Cortex of kidney (tissue), 1 donor: Measurements from ENCODE around the gene HEBP2.

Experiments
- DNase-seq: peaks from one replicate; lab custom pipeline; 2025; lab: John Stamatoyannopoulos, UW

The HEBP2 gene

DNA sequence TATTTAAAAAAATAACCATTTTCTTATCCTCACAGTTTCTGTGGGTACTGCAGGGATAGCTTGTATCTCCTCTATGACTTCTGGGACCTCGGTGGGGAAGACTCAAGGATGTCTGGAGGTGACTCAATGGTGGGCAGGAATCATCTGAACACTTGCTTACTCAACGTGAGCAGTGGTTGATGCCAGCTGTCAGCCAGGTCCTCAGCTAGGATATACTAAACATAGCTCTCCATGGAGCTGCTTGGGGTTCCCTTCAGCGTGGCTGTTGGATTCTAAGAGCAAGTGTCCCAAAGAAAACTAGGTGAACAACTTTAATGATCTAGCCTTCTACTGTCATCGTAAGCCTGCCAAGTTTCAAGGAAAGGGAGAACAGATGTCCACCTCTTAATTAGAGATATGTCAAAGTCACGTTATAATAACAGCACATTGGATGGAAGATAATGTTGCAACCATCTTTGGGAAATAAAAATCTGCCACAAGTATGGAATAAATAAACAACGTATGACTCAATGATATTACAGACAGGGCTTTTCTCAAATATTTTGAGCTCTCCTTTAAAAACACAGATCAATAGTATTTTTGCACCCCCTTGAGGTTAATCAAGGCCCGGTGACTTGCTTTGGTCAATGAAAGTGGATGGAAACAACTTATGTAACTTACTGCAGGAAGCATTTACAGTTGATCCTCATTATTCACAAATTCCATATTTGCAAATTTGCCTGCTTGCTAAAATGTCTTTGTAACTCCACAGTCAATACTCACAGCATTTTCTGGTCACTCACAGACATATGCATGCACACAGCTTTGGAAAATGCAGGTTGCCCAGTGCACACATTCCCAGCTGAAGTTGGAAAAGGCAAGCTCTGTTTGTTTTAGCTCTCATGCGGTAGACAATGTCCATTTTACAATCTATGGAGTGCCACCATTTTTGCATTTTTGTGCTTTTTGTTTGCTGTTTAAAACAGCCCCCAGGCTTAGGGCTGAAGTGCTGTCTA, 6.6 kb upstream of the HEBP2 start:
- no peak for DNase-seq

DNA sequence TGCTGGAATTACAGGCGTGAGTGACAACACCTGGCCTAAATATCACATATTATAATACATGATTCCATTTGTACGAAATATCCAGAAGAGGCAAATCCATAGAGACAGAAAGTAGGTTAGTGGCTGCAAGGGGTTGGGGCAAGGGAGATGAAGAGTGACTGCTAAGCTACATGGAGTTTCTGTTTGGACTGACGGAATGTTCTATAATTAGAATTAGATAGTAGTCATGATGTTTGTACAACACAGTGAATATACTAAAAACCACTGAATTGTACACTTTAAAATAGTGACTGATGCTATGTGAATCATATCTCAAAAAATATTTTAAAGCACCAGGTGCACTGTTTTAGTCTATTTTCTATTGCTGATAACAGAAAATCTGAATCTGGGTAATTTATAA, 3.7 kb upstream of the HEBP2 start:
- DNase-seq = no peak

DNA sequence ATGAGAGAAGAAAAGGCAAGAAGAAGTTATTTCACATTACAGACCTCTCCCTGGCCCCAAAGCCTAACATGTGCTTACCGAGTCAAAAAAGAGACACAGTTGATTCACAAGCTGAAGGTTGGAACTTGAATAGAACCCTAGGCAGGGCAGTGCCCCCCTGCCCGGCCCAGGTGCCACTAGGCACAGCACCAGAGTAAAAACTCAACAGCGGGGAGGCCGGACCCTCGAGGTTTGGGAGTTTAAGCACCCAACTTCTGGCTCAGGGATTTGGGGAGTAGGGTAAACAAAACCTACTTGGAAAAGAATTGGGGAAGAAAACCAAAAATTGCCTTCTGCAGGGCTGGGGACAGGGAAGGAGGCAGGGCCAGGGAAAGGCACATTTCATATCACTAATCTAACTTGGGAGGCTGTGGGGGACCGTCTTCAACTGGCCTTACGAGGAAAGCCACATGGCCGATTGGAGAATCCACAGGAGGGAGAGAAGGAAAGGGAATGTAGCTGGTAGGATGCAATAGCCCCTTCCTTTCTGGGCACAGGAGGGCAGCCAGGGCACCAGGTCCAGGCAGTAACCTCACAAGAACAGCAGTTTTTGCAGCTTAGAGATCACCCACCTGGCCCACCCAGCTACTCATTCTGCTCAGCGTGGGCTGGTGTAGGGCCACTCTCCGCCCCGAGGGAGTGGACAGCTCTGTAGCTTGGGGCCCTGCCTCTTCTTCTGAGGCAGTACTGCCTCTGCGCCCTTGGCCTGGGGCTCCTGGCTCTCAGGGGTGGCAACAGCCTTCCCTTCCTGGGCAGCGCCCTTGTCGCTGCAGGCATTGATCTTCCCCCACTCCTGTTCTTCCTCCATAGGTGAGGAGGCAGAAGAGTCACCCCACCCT, 1.8 kb upstream of the HEBP2 start:
- no peak for DNase-seq

DNA sequence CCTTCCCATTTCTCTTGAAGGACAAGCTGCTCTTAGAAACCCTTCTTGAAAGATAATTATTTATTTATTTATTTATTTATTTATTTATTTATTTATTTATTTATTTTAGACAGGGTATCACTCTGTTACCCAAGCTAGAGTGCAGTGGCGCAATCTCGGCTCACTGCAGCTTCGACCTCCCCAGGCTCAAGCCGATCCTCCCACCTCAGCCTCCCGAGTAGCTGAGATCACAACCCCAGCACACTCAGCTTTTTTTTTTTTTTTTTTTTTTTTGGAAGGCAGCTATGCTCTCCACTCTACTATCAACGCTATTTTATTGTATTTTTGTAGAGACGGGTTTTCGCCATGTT, 1.2 kb upstream of the HEBP2 start:
- no peak for DNase-seq

DNA sequence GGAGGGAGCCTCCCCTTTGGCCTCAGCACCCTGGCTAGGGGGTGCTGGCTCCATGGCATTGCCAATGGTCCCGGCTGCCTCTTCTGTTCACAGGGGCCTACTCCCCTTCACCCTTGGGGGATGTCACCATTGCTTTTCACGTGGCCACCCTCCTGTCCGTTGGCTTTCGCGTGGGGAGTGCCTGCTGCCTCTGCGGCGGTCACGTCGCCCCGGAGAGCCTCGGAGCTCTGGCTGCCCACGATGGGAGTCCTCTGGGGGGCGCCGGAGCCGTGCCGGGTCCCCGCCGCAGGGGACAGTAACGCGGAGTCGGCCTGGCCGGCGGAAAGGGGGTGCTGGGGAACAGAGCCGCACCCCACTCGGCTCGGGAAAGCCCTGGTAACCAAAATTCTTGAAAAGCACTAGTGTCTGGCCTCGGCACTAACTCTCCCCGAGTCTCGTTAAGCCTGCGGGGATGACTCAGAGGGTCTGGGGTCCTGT, 661 bp upstream of the HEBP2 start:
- DNase-seq = no peak

DNA sequence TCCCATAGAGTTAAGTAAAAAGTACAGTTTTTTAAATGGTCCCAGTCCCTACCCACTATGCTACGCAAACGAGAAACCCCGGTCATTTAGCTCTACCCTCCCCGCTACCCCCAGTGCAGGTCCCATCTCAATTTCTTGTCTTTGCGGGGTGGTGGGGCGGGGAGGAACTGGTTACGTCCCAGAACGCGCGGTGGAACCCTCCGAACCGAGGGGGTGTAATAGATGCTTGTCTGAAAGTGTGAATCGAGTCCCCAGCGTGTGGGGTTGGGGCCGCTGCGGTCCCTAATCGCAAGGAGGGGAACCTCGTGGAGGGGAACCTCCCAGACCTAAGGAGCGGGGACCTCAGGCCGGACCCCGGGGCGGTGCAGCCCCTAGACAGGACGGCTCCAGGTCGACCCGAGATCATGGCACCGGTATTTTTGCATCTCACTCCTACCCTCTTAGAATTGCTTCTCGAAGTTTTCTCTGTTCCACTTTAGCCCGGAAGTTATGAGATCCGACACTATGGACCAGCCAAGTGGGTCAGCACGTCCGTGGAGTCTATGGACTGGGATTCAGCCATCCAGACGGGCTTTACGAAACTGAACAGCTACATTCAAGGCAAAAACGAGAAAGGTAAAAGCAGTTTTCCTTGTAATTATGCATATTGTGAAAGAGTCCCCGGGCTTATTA, 779 bp downstream of the HEBP2 start:
- no peak for DNase-seq

DNA sequence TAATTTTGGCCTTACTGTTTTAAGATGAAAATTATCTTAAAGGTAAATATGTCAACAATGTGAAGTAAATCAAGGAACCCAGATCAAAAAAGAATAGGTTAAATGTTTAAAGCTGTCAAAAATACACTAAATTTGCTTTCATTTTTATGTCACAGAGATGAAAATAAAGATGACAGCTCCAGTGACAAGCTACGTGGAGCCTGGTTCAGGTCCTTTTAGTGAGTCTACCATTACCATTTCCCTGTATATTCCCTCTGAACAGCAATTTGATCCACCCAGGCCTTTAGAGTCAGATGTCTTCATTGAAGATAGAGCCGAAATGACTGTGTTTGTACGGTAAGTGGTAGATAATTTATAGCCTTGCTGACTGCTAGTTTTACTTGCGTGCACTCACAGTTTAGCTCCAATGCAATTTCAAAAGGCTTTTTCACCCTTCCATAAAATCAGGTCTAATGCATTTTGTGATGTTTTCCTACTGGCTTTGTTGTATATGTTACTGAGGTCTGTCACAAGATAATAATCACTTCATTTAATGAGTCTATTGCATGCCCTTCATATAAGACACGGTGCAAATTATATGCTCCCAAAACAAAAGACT, 1.9 kb downstream of the HEBP2 start:
- no peak for DNase-seq

DNA sequence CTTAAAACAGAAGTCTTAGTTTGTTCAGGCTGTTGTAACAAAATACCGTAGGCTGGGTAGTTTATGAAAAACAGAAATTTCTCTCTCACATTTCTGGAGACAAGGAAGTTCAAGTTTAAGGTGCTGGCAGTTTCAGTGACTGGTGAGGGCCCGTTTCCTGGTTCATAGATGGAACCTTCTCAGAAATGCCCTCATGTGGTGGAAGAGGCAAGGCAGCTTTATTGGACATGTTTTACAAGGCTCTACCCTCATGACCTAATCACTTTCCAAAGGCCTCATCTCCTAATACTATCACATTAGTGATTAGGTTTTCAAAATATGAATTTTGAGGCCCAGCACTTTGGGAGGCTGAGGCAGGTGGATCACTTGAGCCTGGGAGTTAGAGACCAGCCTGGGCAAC, 2.4 kb downstream of the HEBP2 start:
- no peak for DNase-seq

DNA sequence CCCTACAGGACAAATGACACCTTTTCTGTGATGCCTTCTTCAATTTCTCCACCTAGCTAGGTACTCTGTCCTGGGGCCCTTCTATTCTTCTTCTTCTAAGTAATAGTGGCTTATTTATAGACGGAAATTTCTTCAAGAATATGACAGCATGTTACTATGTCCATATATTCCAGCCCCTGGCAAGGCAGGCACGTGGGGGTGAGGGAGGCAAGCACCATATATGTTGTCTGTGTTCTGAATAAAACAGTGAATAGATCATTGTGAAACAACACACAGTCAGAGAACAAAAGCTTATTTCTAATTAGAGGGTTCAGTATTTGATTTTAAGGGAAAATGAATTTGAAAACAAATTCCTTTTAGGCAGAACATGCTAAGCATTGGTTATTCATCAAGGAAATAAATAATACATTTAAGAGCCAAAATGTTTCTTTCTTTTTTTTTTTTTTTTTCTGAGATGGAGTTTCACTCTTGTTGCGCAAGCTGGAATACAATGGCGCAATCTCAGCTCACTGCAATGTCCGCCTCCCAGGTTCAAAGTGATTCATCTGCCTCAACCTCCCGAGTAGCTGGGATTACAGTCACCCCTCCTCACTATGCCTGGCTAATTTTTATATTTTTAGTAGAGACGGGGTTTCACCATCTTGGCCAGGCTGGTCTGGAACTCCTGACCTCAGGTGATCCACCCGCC, 6.2 kb downstream of the HEBP2 start:
- DNase-seq = no peak

DNA sequence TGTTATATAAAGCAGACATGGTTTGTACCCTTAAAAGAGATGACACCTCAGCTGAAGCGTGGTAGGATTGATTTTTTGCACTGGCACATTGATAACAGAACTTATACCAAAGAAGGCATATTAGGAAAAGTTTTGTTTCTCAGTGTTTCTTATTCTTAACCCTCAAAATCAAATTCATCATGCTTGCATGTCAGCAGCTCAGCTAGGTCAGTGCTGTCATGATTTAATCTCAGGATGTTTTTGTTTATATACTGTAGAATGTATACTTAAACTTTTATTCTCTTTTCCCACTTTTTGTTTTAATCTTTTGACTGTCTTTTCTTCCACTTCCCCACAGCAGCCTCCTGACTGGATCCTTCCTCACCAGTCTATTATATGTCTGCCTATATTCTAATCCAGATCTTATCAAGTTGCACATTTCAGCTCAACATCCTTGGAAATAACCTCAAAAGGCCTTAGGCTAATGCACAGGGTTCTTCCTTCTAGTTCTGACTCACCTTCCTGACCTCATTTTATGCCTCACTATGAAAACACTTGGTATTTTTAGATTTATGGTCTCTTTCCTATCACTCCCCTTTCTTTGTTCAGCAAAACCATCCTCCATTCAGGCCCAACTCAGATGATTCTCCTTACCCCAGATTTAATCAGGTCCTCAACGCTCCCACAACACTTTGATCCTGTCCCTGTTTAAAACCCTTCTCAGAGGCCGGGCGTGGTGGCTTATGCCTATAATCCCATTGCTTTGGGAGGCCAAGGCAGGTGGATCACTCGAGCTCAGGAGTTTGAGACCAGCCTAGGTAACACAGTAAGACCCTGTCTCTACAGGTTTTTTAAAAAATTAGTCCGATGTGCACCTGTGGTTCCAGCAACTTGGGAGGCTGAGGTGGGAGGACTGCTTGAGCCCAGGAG, 7.2 kb downstream of the HEBP2 start:
- DNase-seq = no peak

DNA sequence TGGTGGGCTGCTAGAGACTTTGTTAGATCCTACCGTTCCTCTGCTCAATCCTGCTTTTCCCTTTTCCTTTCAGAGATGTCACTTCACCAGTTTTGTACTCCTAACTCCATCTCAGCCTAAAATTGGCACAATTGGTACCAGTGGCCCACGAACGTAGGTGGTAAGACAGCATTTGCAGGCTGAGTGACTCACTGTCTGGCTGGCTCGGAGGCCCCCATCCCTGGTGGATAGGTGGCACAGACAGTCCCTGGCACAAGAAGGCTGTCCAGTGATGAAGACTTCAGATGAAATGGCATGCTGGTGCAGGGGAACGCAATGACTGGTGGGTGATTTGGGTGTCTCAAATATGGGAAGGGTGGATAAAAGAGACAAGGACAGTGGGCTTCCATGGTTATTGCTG, 11.1 kb downstream of the HEBP2 start:
- DNase-seq = no peak

DNA sequence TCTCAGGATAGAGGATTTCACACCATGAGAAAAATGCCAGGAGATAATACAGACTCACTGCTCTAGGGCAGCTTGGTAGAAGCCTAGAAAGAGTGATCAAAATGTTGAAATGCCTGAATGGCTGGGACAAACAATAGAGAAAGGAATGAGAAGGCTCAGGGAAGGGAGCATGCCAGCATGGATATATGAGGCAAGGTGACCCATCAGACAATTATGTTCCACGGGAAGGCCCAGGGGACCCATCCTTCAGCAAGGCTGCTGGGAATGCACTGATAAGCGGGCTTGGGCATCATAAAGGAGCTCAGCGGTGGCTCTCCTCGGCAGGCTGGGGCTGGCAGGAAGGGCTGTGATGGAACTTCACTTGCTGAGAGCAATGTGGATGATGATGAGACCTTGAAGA, 12.2 kb downstream of the HEBP2 start:
- no peak for DNase-seq

DNA sequence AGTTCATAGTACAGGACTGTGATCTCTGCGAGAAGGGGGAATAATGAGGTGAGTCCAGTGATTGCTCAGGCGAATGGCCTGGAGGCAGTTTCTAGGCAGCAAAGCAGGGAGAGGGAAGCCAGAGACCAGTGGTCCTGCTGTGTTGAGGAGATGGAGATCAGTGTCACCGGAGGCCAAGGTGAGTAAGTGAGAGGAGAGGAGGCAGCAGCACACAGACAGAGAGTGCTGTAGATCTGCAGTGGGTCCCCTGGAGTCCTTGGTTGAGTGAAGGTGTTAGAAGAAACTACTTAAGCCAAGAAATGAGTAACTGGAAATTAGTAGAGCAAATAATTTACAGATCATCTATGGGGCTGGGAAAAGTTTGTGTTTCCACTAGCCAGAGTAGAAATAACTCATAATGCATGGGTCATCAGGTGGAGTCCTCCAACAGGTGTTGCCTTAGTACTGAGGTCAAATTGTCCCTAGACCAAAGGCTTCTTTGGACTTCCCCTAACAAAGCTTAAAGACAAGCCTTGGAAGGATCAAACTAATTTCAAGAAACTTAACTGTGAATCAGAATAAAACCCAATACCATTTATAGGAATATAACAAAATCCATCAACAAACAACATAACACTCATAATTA, 13.6 kb downstream of the HEBP2 start:
- DNase-seq = no peak

DNA sequence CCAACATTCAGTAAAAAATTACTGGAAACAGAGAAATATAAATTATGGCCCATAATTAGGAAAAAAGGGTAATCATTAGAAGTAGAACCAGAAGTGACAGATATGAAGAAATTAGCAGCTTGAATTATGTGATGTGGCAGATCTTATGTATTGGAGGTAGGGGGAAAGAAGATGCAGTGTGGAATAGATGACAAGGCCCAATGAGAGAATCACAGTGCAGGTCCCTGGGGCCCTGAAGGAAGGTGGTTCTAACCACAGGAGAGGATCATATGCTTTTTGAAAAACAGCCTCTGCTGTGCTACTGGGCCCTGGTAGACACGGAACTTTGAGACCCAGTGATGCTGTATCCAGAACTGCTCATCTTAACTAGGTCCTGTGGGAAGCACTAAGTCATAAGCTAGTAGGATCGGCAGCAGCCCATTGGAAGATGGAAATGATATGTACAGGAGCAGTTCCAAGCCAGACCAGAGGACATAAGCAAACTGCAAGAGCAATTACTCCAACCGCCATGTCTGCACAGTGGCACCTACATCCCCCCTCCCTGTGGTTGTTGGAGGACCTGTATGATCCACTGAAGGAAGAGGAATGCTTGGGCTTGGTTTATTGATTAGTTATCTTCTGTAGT, 14.2 kb downstream of the HEBP2 start:
- DNase-seq = no peak

DNA sequence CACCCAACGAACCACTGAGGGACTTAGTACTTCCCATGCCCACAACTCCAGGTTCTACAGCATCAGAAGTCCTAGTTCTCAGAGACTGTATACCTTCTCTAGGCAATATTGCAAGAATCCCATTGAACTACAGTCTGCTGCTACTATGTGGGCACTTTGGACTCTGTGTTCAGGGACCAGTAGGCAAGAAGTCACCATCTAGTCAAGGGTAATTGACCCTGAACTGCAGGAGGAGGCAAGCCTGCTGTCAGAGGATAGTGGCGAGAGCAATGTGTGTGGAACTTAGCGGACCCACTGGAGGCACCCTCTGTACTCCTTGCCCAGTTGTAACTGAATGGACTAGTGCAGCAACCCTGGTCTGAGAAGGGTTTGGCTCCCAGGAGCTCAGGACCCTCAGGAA, 15.7 kb downstream of the HEBP2 start:
- DNase-seq = no peak

DNA sequence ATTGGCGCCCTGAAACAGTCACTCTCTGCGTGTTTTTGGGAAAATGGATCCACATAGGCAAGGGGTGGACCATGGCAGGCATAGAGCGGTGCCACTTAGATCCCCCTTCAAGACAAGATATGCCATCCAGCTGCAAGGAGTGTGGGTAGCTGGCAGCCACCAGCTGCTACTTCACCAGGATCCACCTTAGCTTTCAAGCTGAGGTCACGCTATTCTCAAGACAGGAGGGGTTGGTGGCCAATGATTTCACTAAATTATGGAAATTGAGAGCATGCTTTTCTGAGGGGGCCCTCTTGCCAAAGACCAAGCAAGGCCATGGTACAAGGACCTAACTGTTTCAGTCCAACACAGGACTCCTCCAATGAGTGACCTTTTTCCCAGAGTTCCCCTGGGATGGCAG, 16.3 kb downstream of the HEBP2 start:
- no peak for DNase-seq

DNA sequence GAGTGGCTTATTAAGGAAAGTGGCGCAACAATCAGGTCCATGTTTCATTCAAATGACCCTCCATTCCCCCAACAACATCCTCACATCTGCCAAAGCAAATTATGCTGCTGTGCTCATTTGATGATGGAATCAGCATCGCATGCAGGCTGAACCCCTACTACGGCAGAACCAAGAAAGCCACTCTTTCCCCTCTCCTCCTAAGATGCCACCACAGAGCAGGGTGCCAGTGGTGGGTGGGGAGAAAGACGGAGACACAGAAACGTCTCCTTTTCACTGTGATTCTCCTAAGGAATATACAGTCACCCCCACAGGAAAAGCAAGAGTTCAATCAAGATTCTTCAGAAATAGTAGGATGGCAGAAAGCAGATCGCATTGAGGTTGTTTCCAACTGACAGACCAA, 17.1 kb downstream of the HEBP2 start:
- no peak for DNase-seq

DNA sequence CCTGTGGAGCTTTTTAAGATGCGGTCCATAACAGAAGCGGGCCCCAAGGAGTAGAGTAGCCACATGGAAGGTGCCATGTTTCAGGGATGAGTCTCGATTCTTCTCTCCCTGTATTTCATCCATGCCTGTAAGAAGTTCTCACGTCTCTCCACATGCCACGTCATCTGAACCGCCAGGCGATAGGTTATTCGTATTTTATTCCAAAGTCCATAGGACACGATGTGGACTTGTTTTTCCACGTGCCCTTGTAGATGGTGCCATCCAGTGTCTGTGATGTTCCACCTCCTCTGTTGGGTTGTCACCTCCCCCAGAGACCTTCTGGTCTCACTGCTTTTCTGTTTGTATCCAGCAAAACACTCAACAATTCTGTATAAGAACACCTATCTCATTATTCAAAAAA, 17.6 kb downstream of the HEBP2 start:
- DNase-seq = no peak

DNA sequence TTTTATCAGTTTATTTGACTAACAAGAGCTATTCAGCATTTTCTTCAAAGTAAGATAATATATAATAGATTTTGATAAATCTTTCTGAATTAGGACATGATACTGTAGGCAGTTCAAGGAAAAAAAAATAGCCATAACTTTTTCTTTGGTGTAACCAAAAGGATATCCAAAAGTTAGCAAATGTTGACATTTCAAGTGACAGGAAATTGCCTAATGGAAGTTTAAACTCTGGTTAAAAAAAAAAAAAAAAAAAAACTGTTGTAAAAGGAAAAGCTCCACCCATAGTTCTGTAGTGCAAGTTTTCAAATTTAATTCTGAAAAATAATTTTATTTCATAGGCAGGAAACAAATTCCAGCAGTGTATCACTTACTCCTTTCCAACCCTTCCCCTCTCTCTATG, 18.8 kb downstream of the HEBP2 start:
- DNase-seq = no peak
